Measurements from ENCODE around the gene RET. TPM values are rescaled to one million over a fixed set of nuclear protein-coding genes. Genes with fewer than 3 reads are reported as not detected.

Gene RET
- total RNA-seq, 1 donor from 2014 or later: 0.07 TPM

DNA sequence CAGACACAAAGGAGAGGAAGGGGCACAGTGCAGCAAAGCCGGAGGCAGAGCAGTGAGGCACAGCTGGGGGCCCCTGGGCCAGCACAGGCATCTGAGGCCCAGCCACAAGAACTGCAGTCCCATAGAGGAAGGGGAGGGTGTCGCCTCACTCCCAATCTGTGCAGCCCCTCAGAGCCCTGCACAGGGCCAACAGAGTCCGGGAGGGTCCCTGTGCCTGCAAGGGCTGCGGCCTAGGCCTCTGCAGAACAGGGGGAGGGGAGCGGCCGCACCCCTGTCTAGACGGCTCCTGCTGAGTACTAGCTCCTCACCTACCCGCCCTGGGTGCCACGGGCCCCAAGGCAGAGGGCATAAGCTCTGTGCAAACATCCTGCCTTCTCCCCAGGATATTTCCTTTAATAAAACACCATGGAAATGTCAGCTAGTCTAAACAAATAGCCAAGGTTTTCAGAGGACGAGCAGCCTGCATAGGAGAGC lies 32.4 kb upstream of the RET start:
- no peak for DNase-seq (ENCODE audit: low read depth, low spot score)

- DNase-seq (ENCODE audit: low read depth, low spot score): no peak
Observed at GRCh38 chr10:43044961-43045621, 31.8 kb upstream of the RET start.

DNA sequence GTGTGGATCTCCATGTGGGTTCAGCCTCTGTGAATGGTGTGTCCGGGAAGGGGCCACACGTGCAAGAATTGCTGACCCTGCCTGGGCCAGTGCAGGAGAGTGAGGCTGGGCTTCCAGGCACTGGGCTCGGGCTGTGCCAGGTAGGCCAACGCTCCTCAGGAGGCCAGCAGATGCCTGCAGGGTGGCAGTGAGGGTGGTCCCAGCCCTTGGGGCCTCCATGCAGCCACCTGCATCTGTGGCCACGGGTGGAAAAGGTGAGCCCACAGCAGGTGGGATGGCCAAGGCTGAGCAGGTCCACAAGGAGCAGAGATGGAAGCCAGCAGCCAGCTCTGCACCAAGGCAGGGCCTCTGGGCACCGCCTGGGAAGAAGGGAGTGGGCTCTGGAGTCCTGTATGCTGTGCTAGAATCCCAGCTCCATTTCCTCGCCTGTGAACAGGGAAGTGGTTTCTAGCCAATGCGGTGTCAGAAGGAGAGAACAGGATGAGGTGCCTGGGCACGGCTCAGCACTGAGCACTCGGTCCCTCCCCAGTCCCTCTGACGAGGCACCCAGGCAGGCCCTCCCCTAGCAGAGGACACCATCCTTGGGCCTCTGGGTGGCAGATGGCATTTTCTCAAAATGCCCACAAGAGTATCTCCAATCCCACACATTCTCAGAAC lies 31.1 kb upstream of the RET start:
- DNase-seq (ENCODE audit: low read depth, low spot score): no peak

DNA sequence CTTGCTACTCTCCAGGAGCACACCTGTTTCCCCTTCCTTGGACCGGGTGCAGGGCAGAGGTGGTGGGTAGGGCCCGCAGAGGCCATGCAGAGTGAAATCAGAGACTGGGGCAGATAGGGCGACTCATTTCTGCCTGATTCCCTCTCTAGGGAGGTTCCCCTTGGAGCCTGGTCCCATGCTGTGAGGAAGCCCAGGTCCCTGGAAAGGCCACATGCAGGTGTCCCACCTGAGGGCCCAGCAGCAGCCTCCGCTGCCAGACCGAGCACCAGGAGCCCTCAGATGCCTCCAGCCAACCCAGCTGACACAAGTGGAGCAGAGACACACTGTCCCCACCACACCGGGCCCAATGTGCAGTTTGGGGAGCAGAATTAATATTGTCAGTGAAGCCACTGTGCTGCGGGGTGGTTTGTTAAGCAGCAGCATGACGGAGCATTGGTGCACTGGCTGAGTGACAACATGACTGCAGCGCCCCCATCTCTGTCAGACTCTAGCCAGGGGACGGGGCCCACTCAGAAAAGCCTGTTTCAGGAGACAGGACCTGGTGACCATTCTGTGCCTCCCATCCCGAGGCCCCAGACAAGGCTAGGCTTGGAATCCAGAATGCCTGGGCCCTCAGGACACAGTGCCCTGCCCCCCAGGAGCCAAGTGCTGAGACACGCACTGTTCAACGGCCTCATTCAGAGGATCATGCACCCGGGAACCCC lies 30.4 kb upstream of the RET start:
- no peak for DNase-seq (ENCODE audit: low read depth, low spot score)

DNA sequence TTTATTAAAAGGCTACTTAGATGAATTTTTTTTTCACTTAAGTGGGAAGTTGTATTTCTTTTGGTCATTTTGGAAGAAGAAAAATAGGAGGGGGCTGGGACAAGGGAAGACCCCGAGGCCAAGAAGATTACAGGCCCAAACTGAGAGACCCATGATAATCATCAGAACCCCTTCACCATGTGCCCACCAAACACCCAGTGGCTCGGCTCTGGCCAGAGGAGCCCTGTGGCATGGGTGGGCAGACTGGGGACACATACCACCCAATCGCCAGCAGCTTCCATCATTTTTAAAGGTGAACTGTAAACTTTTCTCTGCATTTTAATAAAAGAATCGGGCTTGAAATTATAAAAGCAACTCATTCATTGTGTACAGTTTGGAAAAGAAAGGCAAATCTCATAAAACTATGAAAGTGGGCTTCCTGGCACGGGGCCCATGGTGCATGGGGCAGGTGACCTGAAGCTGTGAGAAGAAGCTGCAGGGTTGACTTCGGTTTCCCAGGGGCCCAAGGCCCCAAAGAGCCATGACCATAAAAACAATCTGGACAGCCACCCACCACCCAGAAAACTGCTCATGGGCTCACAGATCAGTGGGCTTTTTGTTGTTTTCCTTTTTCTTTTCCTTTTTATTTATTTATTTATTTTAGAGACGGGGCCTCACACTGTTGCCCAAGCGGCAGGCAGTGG lies 29.4 kb upstream of the RET start:
- DNase-seq (ENCODE audit: low read depth, low spot score): no peak

DNA sequence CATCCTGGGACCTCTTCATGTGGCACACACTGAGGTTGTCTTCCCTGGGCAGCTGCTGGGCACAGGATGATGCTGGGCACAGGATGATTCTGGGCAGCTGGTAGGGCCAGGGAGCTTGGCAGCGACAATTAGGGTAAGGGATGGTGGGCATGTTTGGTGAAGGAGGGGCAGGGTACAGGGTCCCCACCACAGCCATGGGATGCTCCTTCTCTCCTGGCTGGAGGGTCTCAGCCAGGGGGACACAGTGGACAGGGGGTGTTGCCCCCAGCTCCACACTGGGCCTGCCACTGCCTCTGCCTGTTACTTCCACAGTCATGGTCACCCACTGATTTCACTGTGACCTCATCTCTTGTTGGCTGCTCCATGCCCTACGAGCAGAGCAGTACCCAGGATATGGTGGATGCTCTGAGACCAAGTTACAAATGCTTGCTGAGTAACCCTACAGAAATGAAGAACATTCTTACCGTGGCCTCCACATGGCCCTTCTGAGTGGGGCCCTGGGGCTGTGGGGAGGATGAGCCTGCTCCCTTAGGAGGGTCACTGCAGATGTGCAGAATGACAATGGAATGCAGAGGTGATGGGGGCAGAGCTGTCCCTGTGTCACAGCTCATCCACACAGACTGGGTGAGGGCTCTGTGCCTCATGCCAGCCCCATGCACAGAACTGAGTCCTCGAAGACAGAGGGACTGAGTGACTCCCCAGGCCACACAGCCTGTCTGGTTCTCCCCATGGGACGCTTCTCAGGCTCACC lies 28.4 kb upstream of the RET start:
- no peak for DNase-seq (ENCODE audit: low read depth, low spot score)

- DNase-seq (ENCODE audit: low read depth, low spot score): no peak
Observed at GRCh38 chr10:43049081-43049551, 27.8 kb upstream of the RET start.

- DNase-seq (ENCODE audit: low read depth, low spot score): no peak
Observed at GRCh38 chr10:43050011-43050410, 26.9 kb upstream of the RET start.

DNA sequence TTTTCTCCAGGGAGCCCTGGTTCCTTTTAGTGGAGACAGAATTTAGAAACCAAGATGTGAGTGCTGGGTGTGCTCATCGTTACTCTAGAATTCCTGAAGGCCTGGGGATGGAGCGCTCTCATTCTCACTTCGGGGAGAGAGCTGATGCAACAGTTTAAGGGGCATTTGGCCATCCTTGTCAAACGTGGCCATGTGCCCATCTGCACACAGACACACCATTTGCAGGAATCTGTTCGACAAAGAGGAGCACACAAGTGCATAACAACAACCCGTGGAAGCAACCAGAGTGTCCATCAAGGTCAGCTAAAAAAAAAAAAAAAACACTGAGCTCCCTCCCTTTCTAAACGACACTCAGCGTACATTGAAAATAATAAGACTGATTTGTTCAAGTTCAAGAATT lies 23.0 kb upstream of the RET start:
- no peak for DNase-seq (ENCODE audit: low read depth, low spot score)

DNA sequence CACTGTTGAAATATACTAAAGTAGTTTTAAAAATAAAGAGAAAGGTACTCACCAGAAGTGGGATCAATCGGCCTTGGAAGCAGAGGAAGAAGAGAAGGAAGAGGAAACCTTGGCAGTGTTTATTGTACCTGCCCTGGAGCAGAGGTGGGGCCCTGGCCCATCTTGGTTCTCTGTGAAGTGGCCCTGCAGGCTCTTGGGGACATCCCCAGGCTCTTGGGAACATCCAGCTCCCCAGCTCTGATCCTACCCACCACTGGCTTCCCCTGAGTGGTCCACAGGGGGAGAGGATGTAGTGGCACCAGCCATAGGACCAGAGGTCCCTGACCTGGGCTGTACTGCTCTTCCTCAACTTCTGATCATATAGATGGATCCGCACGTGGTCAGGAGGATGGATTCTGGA lies 22.3 kb upstream of the RET start:
- no peak for DNase-seq (ENCODE audit: low read depth, low spot score)

DNA sequence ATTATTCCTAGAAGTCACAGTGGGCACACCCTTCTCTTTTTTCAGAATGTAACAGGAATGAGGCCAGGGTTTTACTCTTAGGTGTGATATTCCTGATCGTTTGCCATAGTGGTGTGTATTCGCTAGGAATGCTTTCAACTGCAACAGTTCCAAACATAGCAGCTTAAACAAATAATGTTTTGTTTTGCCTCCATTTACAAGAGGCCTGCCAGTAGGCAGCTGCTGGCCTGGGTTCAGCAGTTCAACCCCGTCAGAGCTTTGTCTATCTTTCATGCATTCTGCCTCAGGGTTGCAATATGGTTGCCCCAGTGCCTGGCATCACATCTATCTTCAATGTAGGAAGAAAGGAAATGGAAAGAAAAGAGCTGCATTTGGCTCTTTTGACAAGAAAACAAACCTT lies 21.7 kb upstream of the RET start:
- no peak for DNase-seq (ENCODE audit: low read depth, low spot score)

- DNase-seq (ENCODE audit: low read depth, low spot score): no peak
Observed at GRCh38 chr10:43055991-43056567, 20.8 kb upstream of the RET start.

- DNase-seq (ENCODE audit: low read depth, low spot score): no peak
Observed at GRCh38 chr10:43056568-43057011, 20.3 kb upstream of the RET start.

DNA sequence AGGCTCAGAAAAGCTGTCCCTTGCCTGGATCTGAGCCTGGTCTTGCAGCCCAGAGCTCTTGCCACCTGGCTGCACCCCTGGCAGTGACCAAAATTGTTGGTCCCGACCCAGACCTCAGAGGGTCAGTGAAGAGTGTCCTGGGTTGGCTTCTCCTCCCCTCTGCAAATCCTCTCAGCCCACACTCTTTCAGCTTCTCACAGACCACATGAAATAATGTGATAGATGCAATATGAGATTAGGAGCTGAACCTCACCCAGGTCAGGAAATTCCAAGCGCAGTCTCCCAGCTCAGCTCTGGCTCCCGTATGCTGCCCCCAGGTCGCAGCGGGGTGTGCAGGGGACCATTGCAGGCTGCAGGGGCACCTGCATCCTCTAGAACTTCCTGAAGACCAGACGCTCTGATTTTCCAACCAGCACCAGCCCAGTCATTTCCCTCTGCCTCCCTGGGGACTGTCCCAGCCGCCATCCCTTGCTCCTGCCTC lies 19.6 kb upstream of the RET start:
- DNase-seq (ENCODE audit: low read depth, low spot score): no peak

GRCh38 chr10:43057831-43058340 lies 19.0 kb upstream of the RET start:
- no peak for DNase-seq (ENCODE audit: low read depth, low spot score)

GRCh38 chr10:43058716-43059335 lies 18.0 kb upstream of the RET start:
- DNase-seq (ENCODE audit: low read depth, low spot score): no peak

DNA sequence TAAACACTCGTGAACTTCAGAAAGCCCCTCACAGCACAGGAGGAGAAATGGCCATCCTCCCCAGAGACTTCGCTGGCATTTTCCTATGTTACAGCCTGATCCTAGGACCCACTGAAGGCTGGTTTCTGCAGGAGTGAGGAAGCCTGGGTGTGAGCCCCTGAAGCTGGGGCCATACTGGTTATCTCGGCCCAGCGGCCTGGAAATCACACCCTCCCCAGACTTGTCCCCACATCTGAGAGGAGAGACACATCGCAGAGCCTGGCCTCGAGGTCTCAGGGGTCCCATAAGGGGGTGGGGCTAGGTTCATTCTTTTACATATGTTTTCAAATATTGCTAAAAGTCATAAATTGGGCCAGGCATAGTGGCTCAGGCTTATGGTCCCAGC lies 17.5 kb upstream of the RET start:
- DNase-seq (ENCODE audit: low read depth, low spot score): no peak

DNA sequence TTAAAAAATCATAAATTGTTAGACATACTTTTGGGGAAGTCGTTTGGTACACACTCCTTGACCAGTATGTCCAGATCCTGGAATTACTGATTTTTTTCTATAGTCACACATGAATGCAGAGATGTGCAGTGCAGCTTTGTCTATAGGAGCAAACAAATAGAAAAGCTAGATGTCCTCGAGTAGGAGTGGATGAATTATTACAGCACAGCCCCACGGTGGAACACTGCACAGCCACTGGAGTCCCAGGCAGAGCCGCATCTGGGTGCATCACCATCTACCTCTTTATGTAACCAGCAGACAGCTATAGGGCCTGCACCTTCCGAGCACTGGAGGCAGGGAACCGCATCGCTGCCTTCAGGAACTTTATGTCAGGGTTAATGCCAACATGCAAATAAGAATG lies 17.0 kb upstream of the RET start:
- DNase-seq (ENCODE audit: low read depth, low spot score): no peak

- no peak for DNase-seq (ENCODE audit: low read depth, low spot score)
Observed at GRCh38 chr10:43060291-43060690, 16.6 kb upstream of the RET start.

DNA sequence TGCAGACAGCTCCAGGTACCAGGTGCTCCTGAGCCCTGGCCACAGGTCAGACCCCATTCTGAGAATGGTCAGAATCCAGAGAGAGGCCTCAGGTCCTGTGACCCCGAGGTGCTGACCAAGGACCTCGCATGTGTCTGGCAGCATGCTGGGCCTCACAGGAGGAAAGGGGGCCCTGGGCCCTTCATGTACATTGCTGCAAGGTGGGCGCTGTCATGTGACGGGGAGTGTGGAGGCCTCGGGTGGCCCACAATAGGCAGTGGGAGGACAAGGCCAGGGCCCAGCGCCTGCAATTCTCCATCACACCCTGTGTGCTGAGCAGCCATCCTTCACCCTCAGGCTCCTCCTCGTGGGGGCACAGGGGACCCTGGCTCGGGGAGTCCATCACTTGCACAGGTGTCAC lies 15.5 kb upstream of the RET start:
- no peak for DNase-seq (ENCODE audit: low read depth, low spot score)
